Psoas muscle (tissue), 8 donors: Measurements from ENCODE around the gene FOCAD. TPM values are rescaled to one million over a fixed set of nuclear protein-coding genes. Genes with fewer than 3 reads are reported as not detected.

Source experiments
- ATAC-seq, 4 donors: fragments of 200-7000 bp; cut with Tn5 transposase; one replicate each; pipeline ENCODE4 v1.9.1; 2020; ENCODE audit warnings: moderate library complexity in 3 of 4, mild to moderate bottlenecking in 2 of 4
- DNase-seq, 2 donors: peaks; one replicate each; pipeline ENCODE4 v3.0.0-alpha.2; 2020
- H3K27ac ChIP-seq: fragments of 200-600 bp; one replicate; pipeline ENCODE4 v1.8.0; 2022
- H3K27me3 ChIP-seq, 3 donors: fragments of 200-600 bp in 1 of 3; one replicate each; pipeline versions ENCODE4 v1.6.1 to v1.8.0; 2013 to 2022; ENCODE audit warnings: low read length in 2 of 3, mild to moderate bottlenecking in 2 of 3, moderate library complexity in 1 of 3; ENCODE audit not compliant: insufficient read depth in 3 of 3
- H3K36me3 ChIP-seq, 2 donors: fragments of 200-600 bp in 1 of 2; one replicate each; pipeline versions ENCODE4 v1.6.1 to v1.8.0; 2013 to 2022; ENCODE audit warnings: low read depth in 1 of 2, mild to moderate bottlenecking in 1 of 2, moderate library complexity in 1 of 2; ENCODE audit not compliant: insufficient read depth in 1 of 2
- H3K4me1 ChIP-seq: fragments of 200-600 bp; one replicate; pipeline ENCODE4 v1.8.0; 2022
- H3K4me3 ChIP-seq: fragments of 200-600 bp; one replicate; pipeline ENCODE4 v1.8.0; 2022; ENCODE audit warnings: mild to moderate bottlenecking
- H3K9me3 ChIP-seq: fragments of 200-600 bp; one replicate; pipeline ENCODE4 v1.8.0; 2022
- CTCF ChIP-seq: fragments of 200-600 bp; IDR thresholded peaks from one replicate; pipeline ENCODE4 v1.8.0; 2022; ENCODE audit warnings: antibody characterized with exemption
- WGBS, 3 donors: extraction: QIAGEN DNeasy Blood & Tissue Kit; methylation state at CpG; one replicate each; pipeline versions ENCODE4 v1.1.6 to v1.1.7; 2013; 5-methylcytosine and 5-hydroxymethylcytosine counted together
- intact Hi-C, 2 donors: fragments of 100-400 bp; cut with DNase I; formaldehyde crosslinking; loops; one replicate each; pipeline versions ENCODE4 v1.11.0 to v1.14.2; 2022
- polyA plus RNA-seq, 3 donors: library from polyadenylated mRNA; stranded (reverse); fragments of 200-250 nt; gene quantifications; one replicate each; pipeline ENCODE4 v1.2.3, GENCODE V29; 2013
- total RNA-seq, 4 donors: library from RNA; stranded (reverse); fragmentation: NEBNext Ultra II Directional in 2 of 4; extraction: Animal tissue kit (Norgen Biotek cat#: 25700) in 2 of 4; gene quantifications; one replicate each; pipeline versions ENCODE4 v1.2.1 to v1.2.4, GENCODE V29; 2021 to 2023
- donor health status: healthy with polysubstance abuse.
- donor health status: DM: no; HTN: no; CAD: no; lungs with moderate emphysema.
- donor health status: Bipolar disorder and iron deficiency.
- donor health status: healthy.
- donor health status: DM: yes; HTN: yes; CAD: no.
- donor health status: DM: no; HTN: no; CAD: no.
- donor health status: DM: no; HTN: no; CAD: no.
- donor health status: DM: yes; HTN: yes; CAD: no.

Gene FOCAD
- total and polyA plus RNA-seq, 7 donors: 5.8 to 24.8 (median 12.1) TPM

- Histone ChIP-seq H3K9me3 (no peaks in the 10 kb centered on the region), H3K4me3 (no peak overlapping the region), H3K36me3 (no peaks in the 10 kb centered on the region), H3K27ac (no peak overlapping the region), H3K27me3 (no peaks in the 10 kb centered on the region), H3K4me1 (peaks cover 27% of the 10 kb centered on the region)
- no peak for TF ChIP-seq CTCF
- intact Hi-C loops: loop anchor here in 1 of 2 donors (5.0 kb wide), 1 partner anchor 84 kb away; no protein-coding TSS in a partner anchor
- no peak for ATAC-seq
- DNase-seq: no peak
Observed at GRCh38 chr9:20698782-20699181, 14.7 kb downstream of the FOCAD start.

GRCh38 chr9:20701060-20701459, 17.0 kb downstream of the FOCAD start:
- H3K36me3 ChIP-seq: no peaks in the 10 kb centered on the region
- no peak for DNase-seq
- no peak for TF ChIP-seq CTCF
- H3K9me3 ChIP-seq: no peaks in the 10 kb centered on the region
- H3K4me3 ChIP-seq: peak overlapping the region; percentile 4
- H3K27me3 ChIP-seq: no peaks in the 10 kb centered on the region
- intact Hi-C loops: no loop called here
- peak overlapping the region; percentile 48 for H3K27ac ChIP-seq
- WGBS, 3 donors: 3 to 4% (median 3%) methylated on average over 1 of the region's 1 CpG
- peak in 3 of 4 donors; percentile 49 to 75 (median 72) for ATAC-seq
- peaks cover 26% of the 10 kb centered on the region for H3K4me1 ChIP-seq

GRCh38 chr9:20702570-20702969, 18.5 kb downstream of the FOCAD start:
- 87 to 90% (median 88%) methylated on average over 4 of the region's 4 CpGs for WGBS, 3 donors
- Histone ChIP-seq H3K36me3 (no peaks in the 10 kb centered on the region), H3K4me1 (peaks cover 26% of the 10 kb centered on the region), H3K9me3 (no peaks in the 10 kb centered on the region), H3K4me3 (no peak overlapping the region), H3K27ac (no peak overlapping the region), H3K27me3 (no peaks in the 10 kb centered on the region)
- intact Hi-C loops: no loop called here
- no peak for ATAC-seq
- TF ChIP-seq CTCF: no peak
- DNase-seq: no peak

- Histone ChIP-seq H3K4me1 (peaks cover 26% of the 10 kb centered on the region), H3K27me3 (no peaks in the 10 kb centered on the region), H3K4me3 (no peak overlapping the region), H3K9me3 (no peaks in the 10 kb centered on the region), H3K36me3 (no peaks in the 10 kb centered on the region), H3K27ac (no peak overlapping the region)
- ATAC-seq: no peak
- no peak for DNase-seq
- TF ChIP-seq CTCF: no peak
- 94 to 95% (median 94%) methylated on average over 3 of the region's 3 CpGs for WGBS, 3 donors
- intact Hi-C loops: no loop called here
Observed at GRCh38 chr9:20703146-20703545, 19.1 kb downstream of the FOCAD start.

- no peak for DNase-seq
- Histone ChIP-seq H3K27me3 (no peaks in the 10 kb centered on the region), H3K36me3 (no peaks in the 10 kb centered on the region), H3K9me3 (no peaks in the 10 kb centered on the region), H3K4me1 (no peaks in the 10 kb centered on the region), H3K27ac (no peak overlapping the region), H3K4me3 (no peak overlapping the region)
- intact Hi-C loops: no loop called here
- WGBS, 3 donors: 40 to 70% (median 45%) methylated on average over 2 of the region's 2 CpGs
- peak in 1 of 4 donors; percentile 68 for ATAC-seq
- no peak for TF ChIP-seq CTCF
Observed at GRCh38 chr9:20707708-20708107, 23.6 kb downstream of the FOCAD start.
